Measurements from ENCODE around the gene ABCA4.

GRCh38 chr1:94104127-94104684, 16.7 kb downstream of the ABCA4 start:
- TF ChIP-seq CTCF (IDR thresholded peaks at IDR 0.05 in 4 of 5, conservative IDR thresholded peaks at IDR 0.05 in 1 of 5), result no peak
- TF ChIP-seq POLR2A (IDR thresholded peaks at IDR 0.05), result no peak
